NB4 (cell line): ENCODE data around the gene CCDC24.

Source experiments
- POLR2A ChIP-seq: IDR thresholded peaks from 2 replicates; pipeline ENCODE4 v1.6.1; 2011; ENCODE audit warnings: mild to moderate bottlenecking; ENCODE audit not compliant: insufficient read length; ENCODE audit errors: extremely low read depth
- TF ChIP-seq, protein P1 (sequence below): IDR thresholded peaks from one replicate; pipeline ENCODE4 v1.5.1; 2012; ENCODE audit warnings: low read depth, low read length
- TF ChIP-seq, protein P2 (sequence below): IDR thresholded peaks from 2 replicates; pipeline ENCODE4 v1.6.1; 2011; ENCODE audit warnings: low read depth, low read length

DNA sequence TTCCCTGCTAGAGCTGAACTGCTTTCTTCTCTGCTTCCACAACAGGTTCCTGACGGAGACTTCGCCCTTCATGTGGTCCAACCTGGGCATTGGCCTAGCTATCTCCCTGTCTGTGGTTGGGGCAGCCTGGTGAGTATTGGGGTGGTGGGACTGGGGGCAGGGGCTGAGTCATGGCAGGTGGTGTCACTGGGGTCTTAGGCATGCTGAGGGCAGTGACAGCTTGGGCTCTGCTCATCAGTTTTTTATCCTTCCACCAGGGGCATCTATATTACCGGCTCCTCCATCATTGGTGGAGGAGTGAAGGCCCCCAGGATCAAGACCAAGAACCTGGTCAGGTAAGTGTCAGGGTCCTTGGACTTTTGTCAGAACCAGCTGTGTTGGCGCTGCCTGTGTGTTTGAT is 15.4 kb upstream of the CCDC24 start:
- no peak for TF ChIP-seq POLR2A
- TF ChIP-seq, protein P1, sequence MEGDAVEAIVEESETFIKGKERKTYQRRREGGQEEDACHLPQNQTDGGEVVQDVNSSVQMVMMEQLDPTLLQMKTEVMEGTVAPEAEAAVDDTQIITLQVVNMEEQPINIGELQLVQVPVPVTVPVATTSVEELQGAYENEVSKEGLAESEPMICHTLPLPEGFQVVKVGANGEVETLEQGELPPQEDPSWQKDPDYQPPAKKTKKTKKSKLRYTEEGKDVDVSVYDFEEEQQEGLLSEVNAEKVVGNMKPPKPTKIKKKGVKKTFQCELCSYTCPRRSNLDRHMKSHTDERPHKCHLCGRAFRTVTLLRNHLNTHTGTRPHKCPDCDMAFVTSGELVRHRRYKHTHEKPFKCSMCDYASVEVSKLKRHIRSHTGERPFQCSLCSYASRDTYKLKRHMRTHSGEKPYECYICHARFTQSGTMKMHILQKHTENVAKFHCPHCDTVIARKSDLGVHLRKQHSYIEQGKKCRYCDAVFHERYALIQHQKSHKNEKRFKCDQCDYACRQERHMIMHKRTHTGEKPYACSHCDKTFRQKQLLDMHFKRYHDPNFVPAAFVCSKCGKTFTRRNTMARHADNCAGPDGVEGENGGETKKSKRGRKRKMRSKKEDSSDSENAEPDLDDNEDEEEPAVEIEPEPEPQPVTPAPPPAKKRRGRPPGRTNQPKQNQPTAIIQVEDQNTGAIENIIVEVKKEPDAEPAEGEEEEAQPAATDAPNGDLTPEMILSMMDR: no peak
- TF ChIP-seq, protein P2, sequence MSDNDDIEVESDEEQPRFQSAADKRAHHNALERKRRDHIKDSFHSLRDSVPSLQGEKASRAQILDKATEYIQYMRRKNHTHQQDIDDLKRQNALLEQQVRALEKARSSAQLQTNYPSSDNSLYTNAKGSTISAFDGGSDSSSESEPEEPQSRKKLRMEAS: no peak
